DOHH2 (cell line): ENCODE results near the gene TTK.
A peak's percentile ranks its signal among the peaks of the same experiment; 100 is the strongest.

Source experiments
- H3F3A ChIP-seq: fragments of 200-600 bp; sonication (generic), shearing (Covaris generic); 2 replicates; pipeline ENCODE4 v1.6.0; 2016; ENCODE audit warnings: antibody characterized with exemption, mild to moderate bottlenecking; ENCODE audit not compliant: control insufficient read depth, insufficient read depth
- H3K27ac ChIP-seq: fragments of 200-600 bp; sonication (generic); 2 replicates; pipeline ENCODE4 v1.5.1; 2014; ENCODE audit warnings: low read depth, mild to moderate bottlenecking, low read length, moderate library complexity
- H3K27me3 ChIP-seq: fragments of 200-600 bp; sonication (generic); 2 replicates; pipeline ENCODE4 v1.6.1; 2014; ENCODE audit warnings: mild to moderate bottlenecking, low read length, mixed read lengths; ENCODE audit not compliant: control insufficient read depth
- H3K36me3 ChIP-seq: fragments of 200-600 bp; sonication (generic); 2 replicates; pipeline ENCODE4 v1.6.1; 2014; ENCODE audit warnings: mild to moderate bottlenecking, low read length, moderate library complexity, mixed read lengths; ENCODE audit not compliant: control insufficient read depth
- H3K4me1 ChIP-seq: fragments of 200-600 bp; sonication (generic); 2 replicates; pipeline ENCODE4 v1.6.1; 2014; ENCODE audit warnings: mild to moderate bottlenecking, low read length, mixed read lengths; ENCODE audit not compliant: control insufficient read depth
- H3K4me2 ChIP-seq: fragments of 200-600 bp; sonication (generic); 2 replicates; pipeline ENCODE4 v1.6.0; 2014; ENCODE audit warnings: mild to moderate bottlenecking, low read length, moderate library complexity
- H3K4me3 ChIP-seq: fragments of 200-600 bp; sonication (generic); 2 replicates; pipeline ENCODE4 v1.5.1; 2014; ENCODE audit warnings: mild to moderate bottlenecking, low read length, mixed read lengths
- H3K79me2 ChIP-seq: fragments of 200-600 bp; sonication (generic); 2 replicates; pipeline ENCODE4 v1.6.1; 2014; ENCODE audit warnings: mild to moderate bottlenecking, low read length, mixed read lengths; ENCODE audit not compliant: control insufficient read depth
- H3K9me2 ChIP-seq: fragments of 200-600 bp; sonication (generic); replicated peaks from 2 replicates; pipeline ENCODE4 v1.6.1; 2014; ENCODE audit warnings: mild to moderate bottlenecking, low read length, mixed read lengths; ENCODE audit not compliant: control insufficient read depth
- H3K9me3 ChIP-seq: fragments of 200-600 bp; sonication (generic); 2 replicates; pipeline ENCODE4 v1.6.1; 2014; ENCODE audit warnings: antibody characterized with exemption, low read length, mixed read lengths; ENCODE audit not compliant: control insufficient read depth, insufficient read depth
- H4K20me1 ChIP-seq: fragments of 200-600 bp; sonication (generic); 2 replicates; pipeline ENCODE4 v1.6.0; 2014; ENCODE audit warnings: low read depth, mild to moderate bottlenecking, antibody characterized with exemption, low read length, moderate library complexity; ENCODE audit not compliant: control insufficient read depth, insufficient read depth
- CTCF ChIP-seq: fragments of 200-600 bp; sonication (generic); IDR thresholded peaks from one replicate; pipeline ENCODE4 v1.5.1; 2014; ENCODE audit warnings: antibody characterized with exemption, mild to moderate bottlenecking, low read depth, low read length; ENCODE audit not compliant: poor library complexity, severe bottlenecking
- EZH2phosphoT487 ChIP-seq: fragments of 200-600 bp; sonication (generic); IDR thresholded peaks from 2 replicates; pipeline ENCODE4 v1.6.1; 2017; ENCODE audit warnings: borderline replicate concordance, mild to moderate bottlenecking, antibody characterized with exemption, low read length, moderate library complexity, mixed read lengths

The TTK gene

DNA sequence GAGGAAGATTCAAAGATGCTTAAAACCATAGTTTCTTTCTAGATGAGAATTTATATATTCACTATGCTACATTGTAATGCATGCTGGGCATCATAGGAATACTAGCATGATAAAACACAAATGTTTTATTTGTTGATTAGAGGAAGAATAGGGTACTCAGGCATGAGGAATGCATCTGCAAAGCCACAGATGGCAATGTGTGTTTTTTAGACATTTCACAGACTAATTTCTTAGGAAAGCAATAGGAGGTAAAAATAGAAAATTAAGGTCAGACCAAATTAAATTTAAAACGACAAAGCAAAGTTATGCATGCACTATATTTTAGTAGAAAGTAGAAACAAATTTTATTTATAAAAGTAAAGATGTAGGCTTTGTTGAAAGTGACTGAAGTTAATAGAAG lies 2.1 kb downstream of the TTK start:
- Histone ChIP-seq H4K20me1 (no peaks in the 10 kb centered on the region), H3K27me3 (no peaks in the 10 kb centered on the region), H3K27ac (no peak overlapping the region), H3K4me3 (peak overlapping the region; percentile 86), H3K9me3 (no peaks in the 10 kb centered on the region), H3K79me2 (peaks cover 36% of the 10 kb centered on the region), H3F3A (peaks cover 2% of the 10 kb centered on the region; the same call in 1 of the 2 replicates), H3K36me3 (peaks cover 65% of the 10 kb centered on the region), H3K4me1 (peaks cover 23% of the 10 kb centered on the region), H3K9me2 (no peaks in the 10 kb centered on the region), H3K4me2 (peak overlapping the region; percentile 78)
- TF ChIP-seq EZH2phosphoT487: no peak
- TF ChIP-seq CTCF: no peak

GRCh38 chr6:80009531-80009930 lies 5.1 kb downstream of the TTK start:
- H4K20me1 ChIP-seq: no peaks in the 10 kb centered on the region
- no peak for TF ChIP-seq EZH2phosphoT487
- no peak for TF ChIP-seq CTCF

DNA sequence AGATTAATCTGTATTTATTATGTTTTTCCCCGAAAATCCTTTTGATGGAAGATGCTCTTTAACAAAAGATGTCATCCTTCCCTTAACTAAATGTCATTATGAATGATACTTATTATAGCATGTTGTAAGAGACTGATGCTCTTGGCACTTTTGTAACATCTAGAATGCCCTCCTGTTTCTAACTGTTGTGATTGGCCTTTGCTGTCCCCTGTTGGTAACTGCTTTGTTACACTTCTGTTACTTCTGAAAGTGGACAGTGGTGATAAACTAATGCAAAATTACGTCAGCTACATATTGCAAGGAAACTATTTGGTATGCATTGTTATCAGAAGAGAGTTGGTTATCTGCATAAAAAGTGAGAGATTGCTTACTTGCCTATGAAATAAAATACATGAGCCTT lies 5.8 kb downstream of the TTK start:
- peaks cover 13% of the 10 kb centered on the region for H3K4me1 ChIP-seq
- H3K27ac ChIP-seq: no peak overlapping the region
- H3K79me2 ChIP-seq: peaks cover 28% of the 10 kb centered on the region
- TF ChIP-seq EZH2phosphoT487 (no peak), CTCF (no peak)
- H3K4me2 ChIP-seq: no peak overlapping the region
- H3F3A ChIP-seq: peaks cover 2% of the 10 kb centered on the region; the same call in 1 of the 2 replicates
- H3K27me3 ChIP-seq: no peaks in the 10 kb centered on the region
- H3K36me3 ChIP-seq: peaks cover 94% of the 10 kb centered on the region
- no peaks in the 10 kb centered on the region for H3K9me2 ChIP-seq
- no peaks in the 10 kb centered on the region for H3K9me3 ChIP-seq
- H4K20me1 ChIP-seq: no peaks in the 10 kb centered on the region
- H3K4me3 ChIP-seq: no peak overlapping the region

More at GRCh38 chr6:80009531-80009930, 5.1 kb downstream of the TTK start:
- H3F3A ChIP-seq: peaks cover 2% of the 10 kb centered on the region; the same call in 1 of the 2 replicates
- H3K4me2 ChIP-seq: no peak overlapping the region
- no peaks in the 10 kb centered on the region for H3K9me3 ChIP-seq
- H3K9me2 ChIP-seq: no peaks in the 10 kb centered on the region
- no peak overlapping the region for H3K27ac ChIP-seq
- peaks cover 36% of the 10 kb centered on the region for H3K79me2 ChIP-seq
- H3K4me1 ChIP-seq: peaks cover 15% of the 10 kb centered on the region
- peaks cover 91% of the 10 kb centered on the region for H3K36me3 ChIP-seq
- no peak overlapping the region for H3K4me3 ChIP-seq
- H3K27me3 ChIP-seq: no peaks in the 10 kb centered on the region
